Measurements from ENCODE around the gene PACS2.

GRCh38 chr14:105325303-105325702 lies 10.8 kb downstream of the PACS2 start:
- no peak for TF ChIP-seq CTCF (IDR thresholded peaks at IDR 0.05; ENCODE audit: low read depth, low read length, missing input control)
- no peak for TF ChIP-seq NR2F2 (IDR thresholded peaks at IDR 0.05)
- TF ChIP-seq ATF3 (IDR thresholded peaks at IDR 0.05): no peak
- TF ChIP-seq RAD21 (IDR thresholded peaks at IDR 0.05): no peak
- TF ChIP-seq, protein P1, sequence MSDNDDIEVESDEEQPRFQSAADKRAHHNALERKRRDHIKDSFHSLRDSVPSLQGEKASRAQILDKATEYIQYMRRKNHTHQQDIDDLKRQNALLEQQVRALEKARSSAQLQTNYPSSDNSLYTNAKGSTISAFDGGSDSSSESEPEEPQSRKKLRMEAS (IDR thresholded peaks at IDR 0.05): no peak
- no peak for TF ChIP-seq GABPA (IDR thresholded peaks at IDR 0.05 in 1 of 2, conservative IDR thresholded peaks at IDR 0.05 in 1 of 2)
- TF ChIP-seq TAF1 (conservative IDR thresholded peaks at IDR 0.05): no peak
- no peak for TF ChIP-seq JUND (IDR thresholded peaks at IDR 0.05)
- TF ChIP-seq YY1 (IDR thresholded peaks at IDR 0.05): no peak
- no peak for TF ChIP-seq FOXA1 (IDR thresholded peaks at IDR 0.05)
- TF ChIP-seq, protein P2, sequence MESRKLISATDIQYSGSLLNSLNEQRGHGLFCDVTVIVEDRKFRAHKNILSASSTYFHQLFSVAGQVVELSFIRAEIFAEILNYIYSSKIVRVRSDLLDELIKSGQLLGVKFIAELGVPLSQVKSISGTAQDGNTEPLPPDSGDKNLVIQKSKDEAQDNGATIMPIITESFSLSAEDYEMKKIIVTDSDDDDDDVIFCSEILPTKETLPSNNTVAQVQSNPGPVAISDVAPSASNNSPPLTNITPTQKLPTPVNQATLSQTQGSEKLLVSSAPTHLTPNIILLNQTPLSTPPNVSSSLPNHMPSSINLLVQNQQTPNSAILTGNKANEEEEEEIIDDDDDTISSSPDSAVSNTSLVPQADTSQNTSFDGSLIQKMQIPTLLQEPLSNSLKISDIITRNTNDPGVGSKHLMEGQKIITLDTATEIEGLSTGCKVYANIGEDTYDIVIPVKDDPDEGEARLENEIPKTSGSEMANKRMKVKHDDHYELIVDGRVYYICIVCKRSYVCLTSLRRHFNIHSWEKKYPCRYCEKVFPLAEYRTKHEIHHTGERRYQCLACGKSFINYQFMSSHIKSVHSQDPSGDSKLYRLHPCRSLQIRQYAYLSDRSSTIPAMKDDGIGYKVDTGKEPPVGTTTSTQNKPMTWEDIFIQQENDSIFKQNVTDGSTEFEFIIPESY (IDR thresholded peaks at IDR 0.05): no peak
- TF ChIP-seq SP1 (IDR thresholded peaks at IDR 0.05): no peak
